NOMO-1 treated with dmso at 0.1 percent for 144 hours (cell line): Measurements from ENCODE around the gene HBEGF.
A peak's percentile ranks its signal among the peaks of the same experiment; 100 is the strongest.

Experiments
- DNase-seq: peaks from one replicate; lab custom pipeline; 2025; ENCODE audit not compliant: unreplicated experiment; lab: John Stamatoyannopoulos, UW

Gene HBEGF

DNA sequence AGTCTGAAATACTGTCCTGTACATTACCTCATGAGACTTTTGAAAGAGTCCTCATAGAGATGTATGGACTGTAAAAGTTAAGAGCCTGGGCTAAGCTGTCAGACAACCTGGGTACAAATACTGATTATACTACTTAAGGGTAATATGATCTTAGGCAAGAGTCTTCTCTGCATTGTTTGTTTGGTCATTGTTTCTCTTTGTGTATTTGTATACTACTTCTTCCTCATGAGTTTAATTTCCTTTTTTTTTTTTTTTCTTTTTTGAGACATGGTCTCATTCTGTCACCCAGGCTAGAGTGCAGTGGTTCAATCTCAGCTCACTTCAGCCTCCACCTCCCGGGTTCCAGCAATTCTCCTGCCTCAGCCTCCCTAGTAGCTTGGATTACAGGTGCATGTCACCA is 40.9 kb downstream of the HBEGF start:
- DNase-seq = no peak

DNA sequence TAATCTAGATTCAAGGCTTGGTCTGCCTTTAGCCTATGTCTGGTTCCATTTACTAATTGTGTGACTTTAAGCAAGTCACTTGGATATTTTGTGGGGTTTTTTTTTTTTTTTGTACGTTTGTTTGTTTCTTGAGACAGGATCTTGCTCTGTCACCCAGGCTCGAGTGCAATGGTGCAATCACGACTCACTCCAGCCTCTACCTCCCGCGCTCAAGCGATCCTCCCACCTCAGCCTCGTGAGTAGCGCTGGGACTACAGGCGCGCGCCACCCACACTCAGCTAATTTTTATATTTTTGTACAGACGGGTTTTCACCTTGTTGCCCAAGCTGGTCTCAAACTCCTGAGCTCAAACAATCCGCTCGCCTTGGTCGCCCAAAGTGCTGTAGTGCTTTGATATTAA is 42.4 kb downstream of the HBEGF start:
- DNase-seq = no peak

DNA sequence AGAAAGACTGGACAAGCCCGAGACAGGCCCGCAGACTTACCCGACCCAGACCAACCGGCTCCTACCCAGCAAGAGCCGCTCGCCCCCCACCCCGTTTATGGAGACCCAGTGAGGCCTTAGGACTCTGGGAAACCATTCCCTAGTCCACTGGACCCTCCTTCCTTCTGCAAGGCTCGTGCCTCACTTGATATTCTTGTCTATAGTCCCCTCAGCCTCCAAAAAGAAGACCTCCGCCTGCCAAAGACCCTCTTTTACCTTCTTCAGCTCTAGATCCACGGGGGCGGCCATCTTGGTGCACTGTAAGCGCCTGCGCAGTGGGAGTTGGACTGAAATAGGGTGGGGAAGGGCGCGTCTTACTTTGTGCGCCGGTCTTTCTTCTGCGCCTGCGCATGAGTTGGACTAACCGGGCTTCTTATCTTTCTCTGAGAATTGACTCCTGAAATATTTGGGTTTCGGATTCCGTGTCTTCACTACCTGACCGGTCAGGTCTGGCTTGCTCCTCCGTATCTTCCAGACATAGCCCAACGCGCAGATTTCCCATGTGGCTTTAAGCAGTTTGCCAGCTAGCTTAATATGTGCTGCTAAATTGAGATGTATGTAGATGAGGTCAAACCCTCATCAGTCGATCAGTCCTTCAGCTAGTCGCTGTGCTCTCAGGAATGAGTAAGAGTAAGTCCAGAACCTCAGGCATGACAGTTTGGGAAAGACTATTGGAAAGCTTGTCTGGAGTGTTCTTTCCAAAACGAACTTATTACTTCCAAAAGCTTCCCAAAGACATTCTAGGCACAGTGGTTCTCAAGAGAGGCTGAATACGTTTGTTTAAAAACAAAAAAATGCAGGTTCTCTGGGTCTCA is 43.4 kb downstream of the HBEGF start, which contains the start of gene PFDN1:
Gene PFDN1 (minus strand): TSS at position 316 of the 854 bp plus-strand sequence. CDS start 28 bp downstream, at position 288.
- peak; percentile 89 for DNase-seq

DNA sequence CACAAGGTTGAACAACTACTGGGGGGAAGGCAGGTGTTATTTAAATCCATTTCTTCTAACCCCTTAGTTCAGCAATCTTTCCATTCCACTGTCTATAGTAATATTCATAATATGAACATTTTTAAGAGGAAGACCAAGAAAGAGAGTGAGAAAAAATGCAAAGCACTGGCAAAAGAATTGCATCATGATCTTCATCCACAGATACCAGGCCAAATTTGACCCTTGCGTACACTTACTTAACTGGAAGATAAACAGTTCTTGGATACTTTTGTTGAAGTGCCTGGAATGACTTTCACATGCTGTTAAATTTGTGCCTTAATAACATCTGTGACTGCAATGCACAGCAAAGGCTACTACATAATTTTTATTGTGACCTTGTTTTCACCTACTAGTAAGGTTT is 45.3 kb downstream of the HBEGF start:
- DNase-seq = no peak

DNA sequence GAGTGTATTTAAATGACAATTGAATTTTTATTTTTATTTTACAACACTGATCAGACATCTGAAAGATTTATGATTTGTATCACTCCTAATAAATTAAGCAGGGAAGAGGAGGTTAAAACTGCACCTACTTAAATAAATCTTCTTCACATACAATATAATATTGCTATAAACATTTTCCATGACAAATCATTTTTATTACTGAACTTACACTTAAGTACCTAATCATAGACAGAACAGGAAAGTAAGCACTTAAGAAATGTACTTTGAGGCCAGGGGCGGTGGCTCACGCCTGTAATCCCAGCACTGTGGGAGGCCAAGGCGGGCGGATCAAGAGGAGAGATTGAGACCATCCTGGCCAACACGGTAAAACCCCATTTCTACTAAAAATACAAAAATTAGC is 47.3 kb downstream of the HBEGF start:
- DNase-seq = no peak

DNA sequence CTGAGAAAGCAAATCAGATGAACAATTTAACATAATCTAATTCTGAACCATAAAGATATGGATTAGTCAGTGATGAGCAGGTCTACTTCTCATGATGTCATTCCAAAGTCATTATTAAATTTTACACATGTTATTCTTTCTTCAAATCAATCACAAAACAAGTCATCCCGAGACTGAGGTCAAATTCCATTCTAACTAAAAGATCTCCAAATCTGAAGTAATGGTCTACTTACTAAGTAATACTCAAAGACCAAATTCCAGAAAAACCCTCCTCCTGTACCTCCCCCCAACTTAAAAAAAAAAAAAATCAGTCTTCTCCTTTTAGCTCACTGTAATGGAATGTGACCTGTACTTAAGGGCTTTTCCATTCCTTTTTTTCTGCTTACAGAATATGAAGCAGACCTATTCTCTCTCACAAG is 48.2 kb downstream of the HBEGF start:
- no peak for DNase-seq

DNA sequence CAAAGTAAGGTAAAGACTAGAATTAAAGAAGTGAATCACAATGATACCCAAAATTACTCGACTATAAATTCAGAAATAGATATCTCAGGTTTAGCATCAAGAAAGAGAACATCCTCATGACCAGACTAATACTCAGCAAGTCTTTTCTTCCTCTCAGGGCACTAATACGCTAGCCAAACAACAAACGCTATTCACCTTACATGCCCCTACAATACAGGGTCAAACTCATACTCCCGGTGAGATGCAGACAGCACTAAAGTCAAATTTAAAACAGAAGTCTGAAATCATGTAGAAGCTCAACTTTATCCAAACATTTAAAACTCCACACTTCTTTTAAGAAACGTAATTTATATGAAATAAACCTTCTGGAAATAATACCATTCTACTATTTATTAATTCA is 49.1 kb downstream of the HBEGF start:
- no peak for DNase-seq

DNA sequence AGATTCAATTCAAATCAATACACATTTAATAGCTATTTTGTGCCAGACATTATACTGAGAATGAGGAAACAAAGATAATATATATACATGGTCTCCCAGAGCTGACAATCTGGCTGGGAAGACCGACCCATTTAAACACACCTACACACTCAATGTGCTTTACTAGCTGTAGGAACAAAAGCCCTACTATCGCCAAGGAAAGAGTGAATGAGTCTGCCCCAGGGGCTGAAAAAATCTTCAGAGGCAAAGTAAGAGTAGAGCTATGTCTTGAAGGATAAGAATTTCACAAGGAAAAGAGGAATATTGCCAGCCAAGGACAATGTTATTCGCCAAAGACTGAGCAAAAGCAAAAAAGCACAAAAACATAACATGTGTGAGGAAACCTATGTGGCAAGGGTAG is 50.1 kb downstream of the HBEGF start:
- no peak for DNase-seq

DNA sequence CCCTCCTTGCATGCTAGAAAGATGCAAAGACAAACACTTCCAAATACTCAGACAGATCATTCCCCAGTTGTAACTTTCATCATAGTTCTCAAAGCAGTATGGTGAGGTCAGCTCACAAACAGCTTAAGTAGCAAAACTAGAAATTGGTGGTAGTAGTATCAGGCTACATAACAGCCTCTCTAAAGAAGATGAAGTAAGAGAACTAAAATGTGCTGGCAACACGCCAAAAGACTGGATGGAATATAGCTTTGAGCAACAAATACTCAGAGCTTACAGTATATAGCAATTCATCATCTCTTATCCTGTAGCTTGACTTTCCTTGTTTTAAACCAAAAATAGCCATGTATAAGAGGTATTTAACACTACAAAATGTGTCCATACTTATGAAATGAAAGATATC is 51.0 kb downstream of the HBEGF start:
- no peak for DNase-seq

DNA sequence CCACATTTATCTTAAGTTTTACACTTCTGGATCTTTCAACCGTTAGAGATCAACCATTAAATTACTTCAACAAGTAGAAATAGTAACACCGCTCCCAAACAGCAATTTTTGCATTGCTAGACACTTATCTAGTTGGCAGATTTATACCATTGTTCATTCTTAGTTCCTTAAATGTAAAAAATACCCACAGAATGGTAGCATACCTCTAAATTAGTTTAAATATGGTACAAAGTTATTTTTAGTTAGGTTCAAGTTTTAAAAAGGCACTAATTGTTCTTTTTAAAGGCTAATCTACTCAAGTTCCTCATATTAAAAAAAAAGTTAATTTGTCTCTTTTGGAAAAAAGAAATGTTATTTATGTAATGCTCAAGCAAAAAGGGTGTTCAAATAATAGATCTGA is 51.6 kb downstream of the HBEGF start:
- DNase-seq = no peak

DNA sequence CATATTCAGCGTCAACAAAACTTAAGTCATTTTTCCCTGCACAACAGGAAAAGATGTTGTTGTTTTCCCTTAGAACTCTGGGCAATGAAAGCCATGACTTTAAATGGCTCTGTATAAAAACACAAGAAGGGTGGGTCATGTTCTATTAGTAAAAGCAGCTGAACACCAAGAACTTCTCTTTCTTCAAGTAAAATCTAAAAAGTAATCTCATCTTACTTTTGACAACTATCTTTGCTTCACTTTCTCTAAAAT is 52.6 kb downstream of the HBEGF start:
- no peak for DNase-seq

DNA sequence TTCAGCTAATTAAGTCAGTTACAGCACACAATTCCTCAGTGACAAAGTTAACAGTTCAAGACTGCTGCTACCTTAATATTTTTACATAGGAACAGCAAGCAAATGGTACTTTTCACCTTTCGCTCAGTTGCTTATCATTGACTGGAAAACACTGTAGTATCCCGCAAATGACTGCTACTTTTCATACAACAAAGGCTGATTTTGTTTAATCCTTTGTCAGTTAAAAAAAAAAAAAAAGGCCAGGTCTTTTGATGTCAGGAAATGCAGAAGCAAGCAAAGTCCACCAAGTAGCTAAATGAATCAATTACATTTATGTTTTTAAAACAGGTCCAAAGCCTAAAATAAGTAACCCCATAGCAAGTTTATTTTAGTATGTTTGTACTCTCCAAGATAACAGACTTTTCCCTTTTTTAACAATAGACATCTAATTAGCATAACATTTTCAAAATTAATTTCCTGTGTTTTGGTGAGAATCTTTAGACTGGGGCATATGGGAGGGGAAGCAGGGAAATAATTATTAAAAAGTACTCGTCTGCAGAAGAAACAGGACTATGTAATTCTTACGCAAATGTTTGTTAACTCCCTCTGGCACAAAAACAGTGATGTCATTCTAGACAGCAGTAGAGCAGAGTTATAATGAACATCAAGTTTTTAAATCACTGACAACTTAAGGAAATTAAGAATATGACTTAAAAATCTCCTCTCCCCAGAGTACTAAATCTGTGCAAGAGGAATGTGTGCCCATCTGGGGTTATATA is 53.1 kb downstream of the HBEGF start:
- DNase-seq = no peak

DNA sequence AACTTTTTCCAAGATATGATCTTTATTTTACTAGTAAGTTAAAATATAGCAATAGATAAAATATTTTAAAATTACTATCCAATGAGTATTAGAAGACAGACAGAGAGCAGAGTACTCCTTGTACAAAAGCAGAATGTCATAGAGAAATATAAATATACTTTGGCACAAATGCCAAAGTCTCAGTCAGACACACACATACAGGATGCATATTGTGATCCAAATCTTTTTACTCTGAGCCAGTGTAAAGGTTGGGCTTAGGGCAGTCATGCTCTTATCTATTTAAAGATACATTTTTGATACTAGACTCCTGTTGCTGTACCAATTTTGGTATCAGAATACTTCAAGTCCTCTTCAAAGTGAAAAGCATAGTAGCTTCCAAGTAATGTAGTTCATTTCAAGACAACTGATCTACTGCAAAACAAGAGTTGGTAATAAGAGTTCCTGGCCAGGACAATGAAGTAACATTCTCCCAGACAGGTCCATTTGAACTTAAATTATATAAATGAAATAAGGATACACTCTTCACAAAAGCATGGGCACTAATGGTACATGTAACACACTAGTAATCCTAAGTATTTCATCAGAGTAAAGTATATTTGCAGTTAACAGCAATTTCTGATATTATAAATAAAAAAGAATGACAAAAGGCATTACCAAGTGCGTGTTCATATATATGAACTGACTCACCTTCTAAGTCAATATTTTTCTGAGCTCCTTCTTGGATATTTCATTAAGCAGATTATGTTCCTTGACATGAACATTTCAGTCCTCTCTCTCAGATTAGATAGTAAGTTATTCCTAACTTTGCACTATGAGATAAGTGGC is 54.0 kb downstream of the HBEGF start:
- no peak for DNase-seq

DNA sequence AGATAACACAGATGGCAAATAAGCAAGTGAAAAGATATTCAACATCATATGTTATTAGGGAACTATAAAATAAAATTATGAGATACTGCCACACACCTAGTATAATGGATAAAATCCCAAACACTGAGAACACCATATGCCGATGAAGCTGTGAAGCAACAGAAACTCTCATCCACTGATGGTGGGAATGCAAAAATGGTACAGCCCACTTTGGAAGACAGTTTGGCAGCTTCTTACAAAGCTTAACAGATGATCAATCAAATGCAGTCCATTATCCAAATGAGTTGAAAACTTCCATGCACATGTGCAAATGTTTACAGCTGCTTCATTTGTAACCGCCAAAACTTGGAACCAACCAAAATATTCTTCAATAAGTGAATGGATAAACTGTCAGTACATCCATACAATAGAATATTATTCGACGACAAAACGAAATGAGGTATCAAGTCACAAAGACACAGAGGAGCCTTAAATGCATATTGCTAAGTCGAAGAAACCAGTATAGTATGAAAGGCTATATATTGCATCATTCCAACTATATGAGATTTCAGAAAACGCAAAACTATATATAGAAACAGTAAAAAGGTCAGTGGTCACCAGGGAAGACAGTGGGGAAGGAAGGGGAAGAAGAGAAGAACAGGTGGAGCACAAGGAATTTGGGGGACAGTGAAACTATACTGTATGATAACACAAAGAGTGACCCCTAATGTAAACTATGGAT is 58.4 kb downstream of the HBEGF start:
- no peak for DNase-seq

DNA sequence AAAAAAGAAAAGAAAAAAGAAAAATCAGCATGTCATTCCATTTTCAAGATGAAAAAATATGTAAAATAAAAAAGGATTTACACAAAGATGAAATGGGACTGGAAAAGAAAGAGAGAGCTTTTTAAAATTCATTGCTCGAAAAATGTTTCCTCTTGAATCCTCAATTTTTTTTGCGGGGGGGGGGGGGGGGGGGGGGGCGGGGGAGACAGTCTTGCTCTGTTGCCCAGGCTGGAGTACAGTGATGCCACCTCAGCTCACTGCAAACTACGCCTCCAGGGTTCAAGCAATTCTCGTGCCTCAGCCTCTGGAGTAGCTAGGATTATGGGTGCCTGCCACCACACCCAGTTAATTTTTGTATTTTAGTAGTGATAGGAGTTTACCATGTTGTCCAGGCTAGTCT is 60.0 kb downstream of the HBEGF start:
- no peak for DNase-seq

DNA sequence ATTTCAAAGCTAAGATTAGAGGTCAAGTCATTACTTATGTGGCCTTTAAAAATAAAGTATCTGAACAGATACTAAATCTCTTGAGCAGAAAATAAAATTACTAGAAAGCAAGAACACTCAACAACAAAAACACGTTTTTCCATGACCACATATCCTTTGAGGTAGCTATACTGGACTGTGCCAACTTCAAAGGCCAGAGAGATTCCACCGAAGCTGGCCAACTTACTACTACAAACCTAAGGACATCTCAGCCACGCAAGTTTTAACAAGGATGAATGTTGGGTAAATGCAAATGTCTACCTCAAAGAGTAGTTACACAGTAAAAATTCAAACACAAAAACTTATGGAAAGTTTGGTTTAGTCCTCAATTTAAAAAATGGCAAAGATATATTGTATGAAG is 62.4 kb downstream of the HBEGF start:
- no peak for DNase-seq
